ENCODE measurements around the gene TSPAN9.

- TF ChIP-seq REST (IDR thresholded peaks at IDR 0.05; ENCODE audit: insufficient replicate concordance, low read depth): no peak
- no peak for TF ChIP-seq CTCF (IDR thresholded peaks at IDR 0.05; ENCODE audit: insufficient read depth, low read length)
- TF ChIP-seq POLR2AphosphoS5 (IDR thresholded peaks at IDR 0.05; ENCODE audit: low read depth): no peak
- TF ChIP-seq GABPA (IDR thresholded peaks at IDR 0.05; ENCODE audit: low read depth): no peak
- TF ChIP-seq SPI1 (IDR thresholded peaks at IDR 0.05; ENCODE audit: borderline replicate concordance, low read depth): no peak
These were observed 206.0 kb downstream of the TSPAN9 start for GRCh38 chr12:3283137-3283680.
